Thyroid gland (tissue), 4 donors: ENCODE measurements around the gene TYRO3. TPM values are rescaled to one million over a fixed set of nuclear protein-coding genes. Genes with fewer than 3 reads are reported as not detected.
"Not testable (repeated sequence)": the region's sequence is repeated elsewhere in the genome, so short reads cannot be mapped to it uniquely, and the experiment has no call there.

ENCODE experiments used
- DNase-seq, 2 donors: peaks; one replicate each; pipeline ENCODE4 v3.0.0-alpha.2; 2019
- H3K27ac ChIP-seq, 3 donors: fragments of 200-600 bp; sonication (generic); 1 replicate in 2 of 3; 2 replicates in 1 of 3; pipeline ENCODE4 v1.5.1; 2016 to 2019; ENCODE audit warnings: mild to moderate bottlenecking in 1 of 3, moderate library complexity in 1 of 3
- H3K27me3 ChIP-seq: fragments of 200-600 bp; sonication (generic); one replicate; pipeline ENCODE4 v1.5.1; 2019
- H3K36me3 ChIP-seq, 2 donors: fragments of 200-600 bp; sonication (generic); one replicate each; pipeline ENCODE4 v1.5.1; 2016 to 2019
- H3K4me1 ChIP-seq, 2 donors: fragments of 200-600 bp; sonication (generic); one replicate each; pipeline ENCODE4 v1.5.1; 2017 to 2019
- H3K4me3 ChIP-seq, 3 donors: fragments of 200-600 bp; sonication (generic); replicated peaks in 1 of 3; 1 replicate in 2 of 3; 2 replicates in 1 of 3; pipeline ENCODE4 v1.5.1; 2016; ENCODE audit warnings: mild to moderate bottlenecking in 1 of 3
- H3K9me3 ChIP-seq: fragments of 200-600 bp; sonication (generic); one replicate; pipeline ENCODE4 v1.5.1; 2017
- CTCF ChIP-seq, 6 experiments: fragments of 200-600 bp in 3 of 6; fragments of 450-650 bp in 3 of 6; sonication (generic) in 3 of 6; IDR thresholded peaks; one replicate each; pipeline ENCODE4 v1.5.1; 2016 to 2019; ENCODE audit warnings: antibody characterized with exemption in 6 of 6, mild to moderate bottlenecking in 2 of 6, inconsistent platforms in 1 of 6, moderate library complexity in 1 of 6
- POLR2A ChIP-seq, 2 donors: fragments of 450-650 bp; IDR thresholded peaks; one replicate each; pipeline ENCODE4 v1.6.1; 2017; ENCODE audit warnings: antibody characterized with exemption in 2 of 2, mild to moderate bottlenecking in 2 of 2, moderate library complexity in 1 of 2
- WGBS, 2 donors: methylation state at CpG; one replicate each; pipeline ENCODE4 v1.1.5; 2017; 5-methylcytosine and 5-hydroxymethylcytosine counted together
- intact Hi-C: fragments of 100-400 bp; cut with DNase I; formaldehyde crosslinking; loops from one replicate; pipeline ENCODE4 v1.15.1; 2023
- total RNA-seq, 4 donors: library from RNA; depleted of rRNA; stranded (reverse); fragments of >200 nt; gene quantifications; one replicate each; pipeline ENCODE4 v1.2.3, GENCODE V29; 2016

TYRO3 gene
- total RNA-seq, 4 donors from 2014 or later = 1.6 to 4.4 (median 3.4) TPM

DNA sequence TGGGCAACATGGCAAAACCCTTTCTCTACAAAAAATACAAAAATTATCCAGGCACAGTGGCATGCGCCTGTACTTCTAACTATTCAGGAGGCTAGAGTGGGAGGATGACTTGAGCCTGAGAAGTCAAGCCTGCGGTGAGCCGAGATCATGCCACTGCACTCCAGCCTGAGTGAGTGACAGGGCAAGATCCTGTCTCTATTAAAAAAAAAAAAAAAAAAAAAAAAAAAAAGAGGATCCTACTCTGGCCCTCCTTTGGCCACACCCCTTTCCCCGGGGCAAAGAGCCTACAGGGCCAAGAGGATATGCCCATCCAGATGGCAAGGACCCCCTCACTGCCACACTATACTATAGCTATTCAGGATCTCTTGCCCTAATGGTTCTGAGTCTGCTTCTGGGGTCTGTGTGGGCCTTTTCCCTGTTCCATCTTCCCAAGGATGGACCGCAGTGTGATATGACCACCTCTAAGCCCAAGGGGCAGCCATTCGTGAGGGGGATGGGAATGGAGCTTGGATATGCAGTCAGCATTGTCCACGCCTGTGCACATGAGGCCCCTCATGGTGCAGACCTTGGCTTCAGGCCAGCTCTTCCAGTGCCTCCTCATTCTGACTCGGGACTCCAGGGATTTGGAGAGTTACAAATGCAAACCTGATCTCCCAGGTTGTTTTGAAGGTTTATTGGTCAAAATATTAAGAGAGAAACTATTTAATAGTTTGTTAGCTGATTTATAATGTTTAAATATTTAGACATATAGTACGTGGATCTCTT, 7.3 kb downstream of the TYRO3 start:
- no peak for DNase-seq
- Histone ChIP-seq H3K9me3 (no peaks in the 10 kb centered on the region), H3K4me3 (no peak overlapping the region), H3K27me3 (no peaks in the 10 kb centered on the region), H3K27ac (no peak overlapping the region), H3K4me1 (peaks cover 4 to 9% of the 10 kb centered on the region in 2 donors), H3K36me3 (no peaks in the 10 kb centered on the region)
- intact Hi-C loops = loop anchor here (10.0 kb wide), 1 partner anchor 248 kb away; no protein-coding TSS in a partner anchor
- WGBS, 2 donors = 79 to 85% methylated on average over 8 to 9 of the region's 9 CpGs
- TF ChIP-seq POLR2A (IDR thresholded peaks at IDR 0.05) (no peak), CTCF (IDR thresholded peaks at IDR 0.05) (no peak)

GRCh38 chr15:41567261-41567660, 8.2 kb downstream of the TYRO3 start:
- TF ChIP-seq POLR2A (IDR thresholded peaks at IDR 0.05) = no peak
- no peak for TF ChIP-seq CTCF (IDR thresholded peaks at IDR 0.05)
- Histone ChIP-seq H3K27ac (no peak overlapping the region), H3K4me3 (no peak overlapping the region), H3K27me3 (no peaks in the 10 kb centered on the region), H3K4me1 (peaks cover 4 to 9% of the 10 kb centered on the region in 2 donors), H3K36me3 (no peaks in the 10 kb centered on the region), H3K9me3 (no peaks in the 10 kb centered on the region)
- 92% methylated on average over 6 of the region's 6 CpGs for WGBS, 2 donors
- no peak for DNase-seq
- intact Hi-C loops = loop anchor here (10.0 kb wide), 1 partner anchor 248 kb away; no protein-coding TSS in a partner anchor

- DNase-seq = no peak
- intact Hi-C loops = loop anchor here (10.0 kb wide), 1 partner anchor 247 kb away; no protein-coding TSS in a partner anchor
- TF ChIP-seq CTCF (IDR thresholded peaks at IDR 0.05) (no peak), POLR2A (IDR thresholded peaks at IDR 0.05) (no peak)
- H3K36me3 ChIP-seq = no peaks in the 10 kb centered on the region
- peaks cover 3 to 4% of the 10 kb centered on the region in 2 donors for H3K4me1 ChIP-seq
- no peak overlapping the region for H3K4me3 ChIP-seq
- no peaks in the 10 kb centered on the region for H3K9me3 ChIP-seq
- H3K27ac ChIP-seq = no peak overlapping the region
- 82 to 84% methylated on average over 4 of the region's 4 CpGs for WGBS, 2 donors
- no peaks in the 10 kb centered on the region for H3K27me3 ChIP-seq
Observed at GRCh38 chr15:41567862-41568261, 8.8 kb downstream of the TYRO3 start.

DNA sequence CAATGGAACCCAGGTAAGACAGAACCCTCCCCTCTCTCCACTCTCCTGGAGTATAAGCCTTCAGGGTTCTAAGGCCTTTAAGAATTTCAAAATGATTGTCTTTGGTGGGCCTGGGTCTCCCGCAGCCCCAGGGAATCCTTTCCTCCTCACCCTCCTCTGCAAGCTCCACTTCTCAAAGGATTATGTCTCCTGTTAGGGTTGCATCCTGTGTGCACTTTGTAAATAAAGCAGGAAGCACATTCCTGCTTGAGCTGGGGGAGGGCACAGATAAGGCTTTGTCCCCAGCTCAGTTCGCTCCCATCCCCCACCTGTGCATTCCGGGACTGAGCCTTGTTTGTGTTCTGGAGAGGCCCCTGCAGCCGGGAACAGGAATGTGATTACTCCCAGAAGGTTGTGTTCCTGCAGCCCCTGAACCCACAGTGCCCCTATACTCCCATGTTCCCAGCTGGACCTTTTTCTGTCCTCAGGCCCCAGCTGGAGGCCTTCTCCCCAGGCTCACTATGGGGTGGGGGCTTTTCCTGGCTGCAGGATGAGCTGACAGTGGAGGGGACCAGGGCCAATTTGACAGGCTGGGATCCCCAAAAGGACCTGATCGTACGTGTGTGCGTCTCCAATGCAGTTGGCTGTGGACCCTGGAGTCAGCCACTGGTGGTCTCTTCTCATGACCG, 9.5 kb downstream of the TYRO3 start:
- 69 to 75% methylated on average over 8 of the region's 8 CpGs for WGBS, 2 donors
- no peaks in the 10 kb centered on the region for H3K36me3 ChIP-seq
- no peak overlapping the region for H3K4me3 ChIP-seq
- no peak for DNase-seq
- intact Hi-C loops = loop anchor here (10.0 kb wide), 1 partner anchor 246 kb away; no protein-coding TSS in a partner anchor
- no peaks in the 10 kb centered on the region for H3K27me3 ChIP-seq
- no peak overlapping the region for H3K27ac ChIP-seq
- no peaks in the 10 kb centered on the region for H3K4me1 ChIP-seq
- TF ChIP-seq CTCF (IDR thresholded peaks at IDR 0.05) (no peak), POLR2A (IDR thresholded peaks at IDR 0.05) (no peak)
- H3K9me3 ChIP-seq = no peaks in the 10 kb centered on the region

GRCh38 chr15:41569232-41569631, 10.2 kb downstream of the TYRO3 start:
- not testable (repeated sequence) for H3K36me3 ChIP-seq, H3K4me3 ChIP-seq, H3K4me1 ChIP-seq, DNase-seq, H3K27ac ChIP-seq, H3K27me3 ChIP-seq, H3K9me3 ChIP-seq
- intact Hi-C loops = loop anchor here (10.0 kb wide), 1 partner anchor 246 kb away; no protein-coding TSS in a partner anchor
- WGBS, 2 donors = 86 to 100% methylated on average over 1 of the region's 1 CpG
